GM18909 (cell line): Measurements from ENCODE around the gene MDFI.

Source experiments
- ATAC-seq: cut with Tn5 transposase; IDR thresholded peaks from one replicate; pipeline ENCODE4 v1.9.1; 2021; ENCODE audit warnings: mild to moderate bottlenecking; ENCODE audit not compliant: unreplicated experiment, poor library complexity

Gene MDFI

DNA sequence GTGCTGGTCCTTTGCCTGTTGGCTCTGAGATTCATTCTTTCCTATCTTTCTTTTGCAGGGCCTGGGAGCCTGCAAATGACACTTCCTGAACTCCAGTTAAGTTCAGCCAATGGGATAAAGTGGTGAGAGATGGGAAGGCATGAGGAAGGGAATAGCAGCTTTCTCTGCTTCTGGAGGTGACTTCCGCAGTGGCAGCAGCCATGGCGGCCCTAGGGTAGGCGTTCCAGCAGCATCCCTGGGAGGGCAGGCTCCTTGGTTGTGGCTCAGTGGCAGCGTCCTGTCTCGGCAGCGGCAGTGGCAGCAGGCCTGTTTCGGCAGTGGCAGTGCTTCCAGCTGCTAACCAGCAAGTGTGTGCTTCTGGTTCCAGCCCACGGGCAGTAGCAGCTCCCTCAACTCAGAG is 7.3 kb upstream of the MDFI start:
- no peak for ATAC-seq

- ATAC-seq: no peak
Observed at GRCh38 chr6:41633056-41633634, 5.1 kb upstream of the MDFI start.

DNA sequence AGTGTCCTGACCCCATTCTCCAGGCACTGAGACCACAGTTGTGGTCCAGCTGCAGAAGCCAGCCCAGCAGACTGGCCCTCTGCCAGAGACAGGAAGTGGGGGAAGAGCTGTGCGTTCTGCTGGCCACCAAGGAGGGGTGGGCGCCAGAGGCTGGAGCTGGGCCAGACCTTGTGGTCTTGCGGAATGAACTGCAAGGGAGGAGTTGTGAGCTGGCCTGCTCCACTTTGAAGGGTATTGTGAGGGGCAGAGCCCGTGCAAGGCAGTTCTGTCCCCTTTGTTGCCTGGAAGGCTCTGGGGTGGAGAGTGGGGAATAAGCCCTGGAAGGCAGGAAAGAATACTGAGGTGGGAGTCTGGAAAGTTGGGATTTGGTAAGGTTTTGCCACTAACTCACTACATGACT is 3.6 kb upstream of the MDFI start:
- ATAC-seq: no peak

DNA sequence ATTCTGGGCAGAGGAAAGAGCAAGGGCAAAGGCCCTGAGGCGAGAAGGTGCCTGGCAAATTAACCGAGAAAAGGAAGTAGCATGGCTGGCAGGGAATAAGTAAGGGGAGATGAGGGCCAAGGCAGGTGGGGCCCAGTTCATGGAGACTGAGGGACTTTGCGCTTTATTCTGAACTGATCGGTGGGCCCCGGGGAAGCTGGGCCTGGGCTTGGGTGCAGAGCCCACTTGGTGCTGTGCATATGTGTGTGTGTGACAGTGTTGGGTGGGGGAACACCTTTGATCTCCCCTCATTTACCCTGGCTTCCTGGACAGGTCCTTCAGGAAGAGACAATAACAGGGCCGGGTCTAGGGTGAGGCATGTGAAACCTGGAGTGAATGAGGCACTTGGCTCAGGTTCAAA is 2.9 kb upstream of the MDFI start:
- ATAC-seq: no peak

GRCh38 chr6:41636833-41637193 is 1.5 kb upstream of the MDFI start:
- no peak for ATAC-seq

DNA sequence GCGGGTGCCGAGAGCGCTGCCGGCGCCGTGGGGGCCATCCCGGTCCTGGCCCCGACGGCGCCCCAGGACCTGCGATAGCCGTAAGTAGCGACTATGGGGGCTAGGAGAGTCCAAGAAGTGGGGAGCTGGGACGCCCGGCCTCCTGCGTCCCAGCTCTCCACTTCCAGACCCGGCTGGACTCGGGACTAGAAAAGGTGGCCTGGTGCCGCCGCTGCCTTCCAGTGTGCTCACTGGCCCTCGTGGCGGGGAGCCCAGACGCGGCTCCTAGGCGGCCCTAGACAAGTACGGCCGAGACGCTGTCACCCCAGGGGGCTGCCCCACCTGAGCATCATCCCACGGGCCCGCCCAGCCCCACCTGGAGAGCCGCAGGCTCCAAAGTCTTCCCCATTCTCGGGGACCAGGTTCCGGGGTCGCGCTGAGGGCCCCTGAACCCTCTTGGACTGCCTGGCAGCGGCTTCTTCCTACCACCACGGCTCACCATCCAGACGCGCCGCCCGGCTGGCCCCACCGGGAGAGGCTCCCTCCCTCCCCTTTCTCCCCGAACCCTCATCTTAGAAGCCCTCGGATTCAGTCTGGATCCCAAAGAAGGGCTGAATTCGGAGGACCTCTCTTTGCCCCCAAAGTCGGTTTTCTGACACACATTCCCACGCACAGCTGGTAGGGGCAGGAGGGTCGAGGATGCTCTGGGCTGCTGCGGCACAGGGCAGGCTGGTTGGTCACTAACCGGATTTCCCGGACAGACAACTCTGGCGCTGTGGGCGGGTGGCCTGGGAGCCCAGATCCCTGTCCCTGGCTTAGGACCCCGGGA is 870 bp upstream of the MDFI start:
- ATAC-seq: no peak

- ATAC-seq: no peak
Observed at GRCh38 chr6:41638935-41639808, 904 bp downstream of the MDFI start.

DNA sequence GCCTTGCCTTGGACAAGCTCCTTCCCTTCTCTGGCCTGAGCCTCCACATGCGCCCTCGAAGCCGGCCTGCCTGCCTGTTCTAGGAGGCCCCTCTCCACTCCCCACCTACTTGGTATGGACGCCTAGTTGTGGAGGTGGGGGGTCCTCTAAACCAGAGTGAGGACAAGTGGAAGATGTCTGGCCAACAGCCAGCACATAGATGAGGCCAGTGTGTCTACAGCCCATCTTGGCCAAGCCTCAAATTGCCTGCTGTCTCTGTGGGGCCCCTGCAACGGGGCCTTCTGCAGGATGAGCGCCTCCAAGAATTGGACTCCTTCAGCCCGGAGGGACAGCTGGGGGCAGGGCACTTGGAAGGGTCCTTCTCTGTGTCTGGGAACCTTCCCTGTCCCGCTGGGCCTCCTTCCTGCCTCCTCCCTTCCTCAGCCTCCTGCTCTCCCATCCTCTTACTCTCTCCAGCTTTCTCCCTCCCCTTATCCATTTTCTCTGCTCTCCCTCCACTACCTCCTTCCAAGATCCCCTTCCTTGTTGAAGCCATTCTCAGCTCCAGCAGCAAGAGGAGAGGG is 1.6 kb downstream of the MDFI start:
- ATAC-seq: no peak

DNA sequence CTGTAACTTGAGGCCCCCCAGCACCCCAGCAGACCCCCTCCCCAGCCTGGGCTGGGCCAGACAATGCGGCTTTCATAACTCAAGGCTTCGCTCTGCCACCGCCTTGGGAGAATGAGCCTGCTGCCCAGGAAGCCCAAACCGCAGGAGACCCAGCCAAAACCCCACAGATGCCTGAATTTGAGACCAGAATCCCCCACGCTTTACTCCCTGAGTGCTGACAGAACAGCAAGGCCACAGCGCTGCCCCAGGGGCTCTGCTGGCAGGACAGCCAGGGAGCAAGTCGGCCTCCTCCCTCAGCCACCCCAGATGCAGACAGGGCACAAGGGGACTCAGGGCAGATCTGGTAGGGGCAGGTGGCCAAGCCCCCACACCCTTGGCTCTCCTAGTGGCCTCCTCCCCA is 2.2 kb downstream of the MDFI start:
- no peak for ATAC-seq

GRCh38 chr6:41641352-41641925 is 3.2 kb downstream of the MDFI start:
- no peak for ATAC-seq

- no peak for ATAC-seq
Observed at GRCh38 chr6:41642090-41642959, 4.1 kb downstream of the MDFI start.

- ATAC-seq: no peak
Observed at GRCh38 chr6:41642960-41643898, 5.0 kb downstream of the MDFI start.

DNA sequence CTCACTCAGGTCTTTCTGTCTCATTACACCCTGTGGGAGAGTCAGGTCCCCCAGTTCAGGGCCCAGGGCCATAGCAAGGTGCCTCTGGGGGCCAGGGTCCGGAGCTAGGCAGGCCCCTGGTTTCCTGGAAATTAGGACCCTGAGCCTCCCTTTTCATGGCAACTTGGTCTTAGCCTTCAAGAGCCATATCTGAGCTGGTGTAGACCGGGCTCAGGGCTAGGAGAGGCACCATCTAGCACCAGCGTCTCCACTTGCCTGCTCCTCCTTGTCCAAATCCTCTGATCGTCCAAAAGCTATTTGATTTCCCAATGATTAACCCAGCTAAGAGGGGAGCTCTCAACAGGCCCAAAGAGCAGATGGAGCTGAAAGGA is 5.6 kb downstream of the MDFI start:
- no peak for ATAC-seq

DNA sequence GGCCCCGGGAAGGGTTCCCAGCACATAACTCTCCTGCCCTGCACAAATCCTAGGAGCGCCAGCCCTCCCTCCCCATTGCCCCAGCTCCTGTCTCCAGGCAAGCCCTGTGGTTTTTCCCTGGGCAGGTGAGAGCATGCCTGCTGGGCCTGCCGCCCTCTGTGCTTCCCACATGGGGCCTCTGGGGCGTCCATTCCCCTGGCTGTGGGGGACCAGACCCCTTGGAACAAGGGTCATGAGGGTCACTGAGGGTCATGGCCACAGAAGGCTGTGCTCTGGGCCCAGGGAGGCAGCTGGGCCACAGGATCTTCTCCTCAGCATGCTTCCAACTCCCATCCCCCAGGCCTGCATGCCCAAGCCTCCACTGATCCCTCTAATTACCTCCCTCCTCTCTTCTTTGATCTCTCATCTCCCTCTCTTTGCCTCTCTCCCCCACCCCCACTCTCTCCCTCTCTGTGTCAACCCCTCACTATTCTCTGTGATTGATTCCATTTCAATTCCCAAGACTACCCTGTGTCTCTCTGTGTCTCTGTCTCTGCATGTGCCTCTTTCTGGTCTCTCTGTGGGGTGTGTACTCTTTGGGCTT is 6.1 kb downstream of the MDFI start:
- no peak for ATAC-seq

DNA sequence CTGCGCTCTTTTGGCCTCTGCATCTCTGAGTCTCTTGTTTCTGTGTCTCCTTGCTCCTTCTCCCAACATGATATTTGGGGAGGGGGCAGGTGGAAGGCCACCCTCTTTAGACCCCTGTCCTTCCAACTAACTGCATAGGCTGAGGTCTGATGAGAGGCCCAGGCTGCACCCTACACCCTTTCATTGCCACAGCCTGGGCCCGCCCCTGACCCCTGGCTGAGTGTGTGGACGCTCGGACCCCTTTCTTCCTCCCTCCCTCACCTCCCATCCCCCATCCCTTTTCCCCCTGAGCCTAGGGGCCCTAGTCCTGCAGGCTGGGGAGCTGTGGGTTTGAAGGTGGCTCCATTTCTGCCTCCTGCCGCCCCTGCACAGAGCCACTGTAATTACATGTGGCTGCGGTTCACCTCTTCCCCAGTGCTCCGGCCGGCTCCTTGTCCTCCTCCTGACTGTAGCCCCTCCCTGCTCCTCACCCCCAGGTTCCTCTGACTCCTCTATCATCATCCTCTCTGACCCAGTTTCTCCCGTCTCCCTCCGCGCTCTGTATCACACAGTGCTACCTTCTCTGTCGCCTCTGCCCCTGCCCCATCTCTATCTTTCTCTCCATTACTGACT is 6.8 kb downstream of the MDFI start:
- ATAC-seq: no peak

DNA sequence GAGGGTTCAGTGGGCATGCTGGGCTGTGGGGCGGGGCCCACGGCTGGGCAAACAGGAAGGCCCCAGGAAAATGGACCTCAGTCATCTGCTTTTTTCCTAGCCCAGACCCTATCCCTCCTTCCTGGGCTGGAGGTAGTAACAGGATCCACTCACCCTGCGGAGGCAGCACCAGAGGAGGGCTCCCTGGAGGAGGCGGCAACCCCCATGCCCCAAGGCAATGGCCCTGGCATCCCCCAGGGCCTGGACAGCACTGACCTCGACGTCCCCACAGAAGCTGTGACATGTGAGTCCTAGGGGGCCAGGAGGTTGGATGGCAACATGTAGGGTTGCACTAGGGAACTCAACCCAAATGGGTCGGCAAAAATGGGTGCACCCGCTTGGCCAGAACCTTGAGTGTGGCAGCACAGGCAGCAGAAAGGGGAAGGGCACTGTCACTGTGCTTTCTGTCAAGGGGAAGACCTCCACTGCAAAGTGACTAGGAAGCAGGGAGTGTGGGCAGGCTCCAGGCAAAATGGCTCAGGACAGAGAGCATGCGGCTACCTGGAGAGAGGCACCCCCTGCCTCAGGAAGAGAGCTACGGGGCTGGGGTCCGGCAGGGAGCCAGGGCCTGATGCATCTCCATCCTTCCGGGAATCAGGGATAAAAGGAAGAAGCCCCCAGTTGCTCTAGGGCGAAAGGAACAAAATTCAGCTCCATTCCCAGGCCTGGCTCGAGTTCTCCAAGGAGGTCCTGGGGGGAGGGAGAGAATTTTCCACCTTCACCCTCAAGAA is 7.9 kb downstream of the MDFI start:
- ATAC-seq: no peak

DNA sequence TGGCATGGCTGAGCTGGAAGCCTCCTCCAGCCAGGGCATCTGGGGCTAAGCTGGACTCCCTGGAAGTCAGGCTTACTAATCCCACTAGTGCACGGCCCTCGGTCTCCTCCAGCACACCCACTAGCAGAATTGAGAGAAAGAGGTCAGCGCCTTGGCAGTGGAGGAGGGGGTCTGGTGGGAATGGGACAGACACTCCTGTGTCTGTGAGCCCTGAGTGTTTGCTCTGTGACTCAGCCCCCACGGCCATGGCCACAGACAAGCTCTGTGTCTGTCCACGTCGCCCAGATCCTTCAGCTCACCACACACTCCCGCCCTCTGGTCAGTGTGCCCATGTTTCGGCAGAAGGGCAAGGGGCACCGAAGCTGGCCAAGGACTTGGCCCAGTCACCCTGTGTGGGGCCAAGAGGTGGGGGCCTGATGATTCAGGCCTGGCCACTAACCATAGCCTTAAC is 8.8 kb downstream of the MDFI start:
- no peak for ATAC-seq
